GM19372 (cell line): ENCODE data around the gene RGS13.

ENCODE experiments used
- ATAC-seq: cut with Tn5 transposase; IDR thresholded peaks from one replicate; pipeline ENCODE4 v1.9.1; 2021; ENCODE audit warnings: mild to moderate bottlenecking, low read depth, moderate library complexity; ENCODE audit not compliant: unreplicated experiment

RGS13 gene, protein sequence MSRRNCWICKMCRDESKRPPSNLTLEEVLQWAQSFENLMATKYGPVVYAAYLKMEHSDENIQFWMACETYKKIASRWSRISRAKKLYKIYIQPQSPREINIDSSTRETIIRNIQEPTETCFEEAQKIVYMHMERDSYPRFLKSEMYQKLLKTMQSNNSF

DNA sequence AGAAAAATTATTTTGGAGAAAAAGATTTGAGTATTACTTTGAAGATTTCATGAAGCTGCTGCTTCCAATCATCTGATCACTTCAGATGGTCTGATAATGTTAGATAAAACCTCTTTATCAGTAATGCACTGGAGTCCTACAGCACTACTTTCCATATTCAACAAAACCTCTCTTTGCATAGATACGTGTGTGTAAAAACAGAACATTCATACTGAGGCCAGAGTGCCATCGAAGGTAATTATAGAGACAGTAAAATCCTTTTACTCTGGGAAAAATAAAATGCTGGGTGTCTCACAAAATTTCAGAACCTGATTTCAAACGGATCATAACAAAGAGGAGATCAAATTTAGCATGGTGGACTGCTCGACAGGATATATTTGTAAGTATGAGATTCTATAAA lies at the start of gene RGS13:
RGS13 (plus strand) TSS at position 209 of the 400 bp plus-strand sequence. CDS start 8,188 bp downstream, outside the sequence.
- no peak for ATAC-seq

DNA sequence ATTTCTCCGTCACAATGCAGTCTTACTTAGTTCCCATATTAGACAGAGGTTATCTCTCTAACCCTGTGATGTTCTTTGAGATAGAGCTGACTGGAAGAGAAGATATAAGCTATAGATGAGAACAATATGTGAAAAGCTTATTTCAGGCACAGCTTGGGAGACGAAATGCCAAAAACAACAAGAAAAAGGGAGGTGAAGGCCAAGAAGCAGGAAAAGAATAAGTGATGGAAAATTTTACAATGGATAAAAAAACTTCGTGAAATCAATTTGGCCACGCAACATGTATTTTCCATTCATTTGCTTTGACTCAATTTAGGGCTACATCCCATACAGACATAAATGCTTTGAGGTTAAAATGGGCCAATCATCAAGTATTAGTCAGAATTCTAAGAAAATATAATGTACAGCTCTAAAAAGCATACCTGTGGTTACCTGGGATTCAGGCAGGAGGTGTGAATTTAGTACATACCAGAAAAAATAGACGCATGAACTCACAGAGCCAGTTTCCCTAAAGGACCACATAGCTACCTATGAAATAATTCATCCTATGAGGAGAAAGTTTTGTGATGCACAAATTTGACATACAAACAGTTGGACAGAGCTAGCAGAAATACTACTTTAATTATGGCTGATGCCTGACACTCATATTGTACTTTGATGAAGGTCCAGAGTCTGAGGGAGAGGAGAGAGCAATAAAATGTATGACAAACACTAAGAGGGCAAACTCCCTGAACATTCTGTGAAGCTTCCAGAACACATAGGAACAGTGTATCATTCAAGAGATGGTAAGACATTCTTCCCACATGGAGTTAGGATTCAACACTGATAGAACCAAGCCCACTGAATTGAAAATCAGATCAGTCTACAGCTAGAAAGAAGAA lies 48.3 kb upstream of the RGS13 start:
- no peak for ATAC-seq

DNA sequence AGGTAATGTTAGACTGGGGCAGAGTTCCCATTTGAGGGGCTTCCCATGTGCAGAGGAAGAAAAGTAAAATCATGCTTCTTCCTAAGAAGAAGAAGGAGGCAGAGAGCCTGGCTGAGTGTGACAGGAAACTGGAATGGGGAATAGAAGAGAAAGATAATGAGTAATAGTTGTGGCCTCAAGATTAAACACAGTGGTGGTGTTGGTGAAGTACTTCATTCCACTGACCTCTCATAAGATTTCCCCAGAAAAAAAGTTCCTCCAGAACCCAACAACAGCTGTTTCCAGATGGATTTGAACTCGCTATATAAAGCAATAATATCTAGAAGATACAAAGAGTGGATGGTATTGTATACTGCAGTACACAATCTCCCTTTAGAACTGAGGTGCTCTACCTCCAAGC lies 47.4 kb upstream of the RGS13 start:
- no peak for ATAC-seq

DNA sequence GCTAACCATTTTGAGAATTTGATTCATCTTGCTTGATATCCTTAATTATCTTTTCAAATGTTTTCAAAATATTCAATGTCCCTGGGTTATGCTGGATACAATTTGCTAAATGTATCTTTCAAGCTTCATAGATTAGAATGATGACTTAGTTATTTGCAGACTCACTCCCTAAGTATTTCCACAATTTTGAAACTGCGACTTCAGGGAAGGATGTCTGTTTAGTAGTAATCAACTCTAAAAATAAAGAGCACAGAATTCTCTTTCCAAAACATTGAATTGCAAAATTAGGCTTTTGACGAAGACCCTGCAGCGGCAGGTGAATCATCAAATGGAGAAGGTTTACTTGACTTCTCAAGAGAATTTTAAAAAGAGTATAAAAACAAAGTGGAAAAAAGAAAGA lies 46.1 kb upstream of the RGS13 start:
- no peak for ATAC-seq

DNA sequence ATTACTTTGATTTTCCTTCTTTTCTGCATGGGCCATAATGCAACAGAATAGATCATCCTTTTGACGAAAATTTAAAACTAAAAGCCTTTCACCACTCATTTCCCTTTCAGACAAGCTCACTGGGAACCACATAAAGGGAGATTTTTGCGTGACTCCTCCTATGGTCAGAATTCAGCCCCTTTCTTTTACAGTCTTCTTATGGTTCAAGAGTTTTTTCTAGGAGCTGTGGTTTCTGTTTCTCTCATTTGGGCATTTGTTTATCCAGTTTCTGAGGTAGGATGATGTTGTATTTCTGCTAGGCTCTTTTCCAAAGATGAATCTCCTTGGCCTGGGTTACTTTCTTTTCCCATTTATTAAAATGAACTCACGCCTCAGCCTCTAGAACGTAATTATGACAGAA lies 43.4 kb upstream of the RGS13 start:
- no peak for ATAC-seq

GRCh38 chr1:192592981-192593708 lies 42.8 kb upstream of the RGS13 start:
- ATAC-seq = no peak

DNA sequence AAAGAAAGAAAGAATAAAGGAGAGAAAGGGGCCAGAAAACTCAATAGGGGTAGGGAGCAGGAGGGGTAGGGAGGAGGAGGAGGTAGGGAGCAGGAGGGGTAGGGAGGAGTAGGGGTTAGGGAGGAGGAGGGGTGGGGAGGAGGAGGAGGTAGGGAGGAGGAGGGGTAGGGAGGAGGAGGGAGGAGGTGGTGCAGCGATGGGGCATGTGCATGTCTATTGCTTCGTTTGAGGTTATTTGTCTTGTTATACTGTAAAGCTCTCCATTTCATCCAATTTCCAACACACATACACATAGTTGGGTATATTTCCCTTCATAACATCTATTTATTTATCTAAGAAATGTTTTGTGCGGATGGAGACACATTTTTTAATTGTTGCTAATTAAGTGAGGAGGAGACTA lies 40.6 kb upstream of the RGS13 start:
- ATAC-seq = no peak

GRCh38 chr1:192598589-192598988 lies 37.4 kb upstream of the RGS13 start:
- no peak for ATAC-seq

DNA sequence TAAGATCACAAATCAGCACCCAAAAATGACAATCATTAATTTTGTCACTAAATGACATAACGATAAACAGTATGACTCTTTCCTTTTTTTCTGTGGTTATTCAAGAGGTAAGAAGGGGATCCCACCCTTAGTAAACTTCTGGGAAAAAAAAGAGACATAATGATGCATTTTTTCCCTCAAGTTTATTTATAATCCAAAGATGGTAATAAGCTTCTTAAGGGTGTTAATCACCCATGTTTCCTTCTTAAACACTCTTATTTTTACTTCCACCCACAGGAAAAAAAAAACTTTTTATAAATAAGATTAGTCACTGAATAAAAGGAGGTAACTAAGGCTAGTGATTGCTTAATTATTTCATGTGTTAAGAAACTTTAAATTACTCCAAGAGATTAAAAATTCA lies 35.7 kb upstream of the RGS13 start:
- ATAC-seq = no peak

DNA sequence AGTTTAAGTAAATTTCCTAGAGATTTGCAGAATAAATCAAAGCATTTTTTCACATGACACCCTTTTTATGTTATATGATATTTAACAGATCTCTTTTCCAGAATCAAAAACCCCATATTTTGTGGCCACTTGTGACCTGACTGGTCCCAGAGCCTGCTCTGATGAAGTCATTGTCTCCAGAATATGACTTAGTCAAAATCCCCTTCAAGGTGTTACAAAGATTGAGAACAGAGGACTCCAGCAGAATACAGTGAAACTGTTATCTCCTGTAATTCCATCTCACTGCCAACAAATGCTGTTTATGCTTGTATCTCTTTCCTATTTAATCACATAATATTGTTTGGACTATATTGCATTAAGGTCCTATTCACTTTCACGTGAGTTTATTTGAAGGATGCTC lies 34.8 kb upstream of the RGS13 start:
- ATAC-seq = no peak

- ATAC-seq = no peak
These were observed 34.4 kb upstream of the RGS13 start for GRCh38 chr1:192601567-192601966.

DNA sequence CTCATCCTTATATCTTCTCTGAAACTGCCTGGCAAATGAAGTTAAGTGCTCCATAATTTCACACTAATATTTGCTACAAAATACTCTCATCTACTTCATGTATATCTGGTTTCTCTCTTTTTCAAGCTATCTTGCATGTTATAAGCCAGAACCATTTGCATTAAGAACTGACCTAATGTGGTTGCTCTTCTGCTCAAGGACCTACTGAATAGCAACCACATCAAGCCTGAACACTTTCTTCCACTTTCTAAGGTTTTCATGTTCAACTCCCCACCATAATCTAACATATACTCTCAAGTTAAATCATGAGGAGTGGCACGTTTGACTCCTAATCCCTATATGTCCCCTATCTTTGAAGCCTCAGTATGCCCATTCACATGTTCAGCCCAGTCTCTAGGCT lies 33.2 kb upstream of the RGS13 start:
- no peak for ATAC-seq

GRCh38 chr1:192603218-192603787 lies 32.6 kb upstream of the RGS13 start:
- ATAC-seq = no peak

DNA sequence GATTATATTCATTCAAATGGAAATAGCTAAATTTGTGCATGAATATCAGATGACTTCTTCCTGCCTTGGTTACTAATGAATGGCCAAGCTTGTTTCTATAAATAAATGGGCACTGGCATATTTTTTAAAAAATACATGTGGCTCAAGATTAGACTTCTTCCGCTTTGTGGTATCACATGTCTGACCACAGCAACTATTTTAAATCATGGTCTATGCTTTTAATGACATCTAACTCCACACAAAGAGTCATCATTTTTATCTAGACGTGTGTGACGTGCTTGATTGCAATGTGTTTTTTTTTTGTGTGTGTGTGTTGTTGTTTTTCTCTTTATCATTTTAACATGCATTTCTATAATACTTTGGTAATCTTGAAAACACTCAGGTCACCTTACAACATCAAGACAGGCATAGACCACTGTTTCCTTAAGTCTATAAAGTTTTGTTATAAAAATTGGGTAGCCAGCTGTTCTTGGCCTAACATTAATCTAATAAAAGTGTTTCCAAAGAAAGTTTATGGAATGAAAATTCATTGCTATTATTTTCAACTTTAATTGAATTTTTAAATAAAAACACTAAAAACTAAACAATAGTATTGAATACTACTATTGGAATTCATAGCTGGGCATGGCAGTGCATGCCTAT lies 30.8 kb upstream of the RGS13 start:
- no peak for ATAC-seq

DNA sequence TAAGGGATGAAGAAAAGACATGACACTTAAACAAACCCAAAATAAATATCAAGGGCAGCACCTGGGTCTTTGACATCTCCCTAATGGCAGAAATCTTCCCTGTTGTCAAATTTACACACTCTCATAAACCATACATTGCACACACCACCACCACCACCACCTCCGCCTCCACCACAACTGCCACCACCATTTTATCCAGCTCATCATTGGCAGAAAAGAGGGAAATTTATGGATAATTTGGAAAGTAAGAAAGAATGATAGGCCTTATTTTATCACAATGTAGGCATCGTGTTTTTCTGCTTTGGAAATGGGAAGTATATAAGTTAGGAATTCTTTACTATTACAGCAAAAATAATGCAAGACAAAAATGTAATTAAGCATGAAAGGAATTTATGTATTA lies 27.3 kb upstream of the RGS13 start:
- no peak for ATAC-seq

DNA sequence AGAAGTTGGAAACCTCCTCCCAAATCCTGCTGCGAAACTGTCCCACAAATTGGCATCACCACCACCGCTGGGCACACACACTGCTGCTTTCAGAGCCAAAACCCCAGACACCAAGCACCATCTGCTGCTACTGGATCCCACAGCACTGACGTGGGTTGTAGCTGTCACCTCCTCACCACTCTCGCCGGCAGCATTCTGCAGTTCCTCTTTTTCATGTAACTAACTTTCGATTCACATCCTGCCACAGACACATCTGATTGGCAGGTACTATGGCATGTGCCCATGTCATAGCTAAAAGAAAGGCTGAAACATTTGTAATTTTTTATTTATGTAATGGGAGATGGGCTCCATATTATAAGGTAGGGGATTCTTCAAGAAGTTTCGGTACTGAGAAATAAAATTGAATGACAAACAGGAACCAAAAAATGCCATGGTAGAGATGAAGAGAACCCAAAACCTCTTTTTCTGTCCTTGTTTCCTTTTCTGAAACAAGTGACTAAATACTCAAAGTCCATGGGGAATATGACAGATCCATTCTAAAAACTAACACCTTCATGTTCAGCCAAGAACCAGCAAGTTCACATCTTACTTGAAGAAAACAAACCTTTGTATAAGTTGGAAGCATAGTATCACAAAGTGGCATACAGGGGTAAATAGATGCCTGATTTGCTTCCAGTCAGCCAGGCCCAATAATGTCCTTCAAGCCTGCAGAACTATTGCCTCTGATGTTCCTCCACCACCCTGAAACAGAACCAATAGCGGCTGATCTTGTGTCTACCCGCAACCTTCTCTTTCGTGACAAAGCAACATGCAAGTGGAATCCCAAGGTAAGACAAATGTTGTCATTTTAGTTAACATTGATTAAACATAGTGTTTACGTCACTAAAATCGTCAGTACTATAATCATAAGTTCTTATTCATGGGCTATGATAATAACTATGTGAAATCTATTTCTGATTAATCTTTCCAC lies 26.6 kb upstream of the RGS13 start:
- ATAC-seq = peak; percentile 98

DNA sequence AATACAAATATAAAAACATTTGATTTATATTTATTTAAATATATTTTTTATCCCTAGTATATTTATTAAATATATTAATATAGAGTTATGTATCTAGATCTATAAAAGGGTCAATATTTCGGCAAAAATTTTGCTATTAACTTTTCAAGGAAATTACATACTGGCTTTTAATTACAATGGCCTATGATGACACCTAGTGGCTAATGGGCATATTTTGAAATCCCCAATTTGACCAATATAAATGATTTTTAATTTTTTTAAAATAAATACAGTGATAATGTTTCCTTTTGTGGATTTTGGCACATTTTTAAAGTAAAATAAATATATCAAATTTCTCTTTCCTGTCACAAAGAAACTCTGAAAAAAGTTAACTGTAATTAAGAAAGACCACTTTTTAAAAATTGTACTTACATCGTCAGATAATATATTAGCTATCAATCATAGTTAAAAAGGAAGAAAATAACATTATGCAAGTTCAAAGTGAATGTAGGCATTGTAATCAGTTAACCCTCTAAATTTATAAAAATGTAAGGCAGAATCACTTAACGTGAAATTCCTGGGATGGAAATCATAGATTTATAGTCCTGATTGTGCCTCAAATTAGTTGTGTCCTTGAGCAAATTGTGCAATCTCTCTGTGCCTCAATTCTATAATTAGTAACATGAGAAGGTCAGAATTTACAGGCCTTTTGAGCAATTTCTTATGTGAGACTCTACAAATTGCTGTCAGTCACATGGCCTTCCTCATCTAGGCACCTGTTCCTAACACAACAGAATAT lies 25.6 kb upstream of the RGS13 start:
- ATAC-seq = no peak

GRCh38 chr1:192615055-192615454 lies 20.9 kb upstream of the RGS13 start:
- no peak for ATAC-seq
